H1 (cell line): ENCODE results near the gene DLG4. TPM values are rescaled to one million over a fixed set of nuclear protein-coding genes. Genes with fewer than 3 reads are reported as not detected.

Experiments
- CTCF ChIA-PET: fragments of 300-600 bp; sonication (Branson Sonifier 250); formaldehyde crosslinking; loops from one replicate; lab custom pipeline; 2021; ENCODE audit not compliant: partially characterized antibody; lab: Charles Lee
- POLR2A ChIA-PET: fragments of 300-600 bp; sonication (Branson Sonifier 250); formaldehyde crosslinking; loops from one replicate; lab custom pipeline; 2021; ENCODE audit warnings: inconsistent platforms; ENCODE audit not compliant: partially characterized antibody; lab: Charles Lee
- DNase-seq, 2 experiments: peaks; one replicate each; pipeline versions ENCODE4 v3.0.0 to v3.0.0-alpha.2; 2010 to 2022; ENCODE audit warnings: low spot score in 2 of 2, low read depth in 1 of 2, mixed read lengths in 1 of 2
- FAIRE-seq: peaks from 2 replicates; lab custom pipeline; 2011; peaks lifted over from hg19 to GRCh38; lab: Jason Lieb, UNC
- H2AFZ ChIP-seq: 2 replicates; pipeline ENCODE4 v1.8.1; 2012; ENCODE audit warnings: low read length, inconsistent platforms
- H2AK5ac ChIP-seq: 2 replicates; pipeline ENCODE4 v1.6.1; 2013; ENCODE audit warnings: low read depth, low read length
- H2BK120ac ChIP-seq: replicated peaks from 2 replicates; pipeline ENCODE3; 2013; ENCODE audit warnings: low read depth, low read length, inconsistent platforms
- H2BK12ac ChIP-seq: 2 replicates; pipeline ENCODE4 v1.6.1; 2013; ENCODE audit warnings: low read depth, low read length
- H2BK15ac ChIP-seq: 2 replicates; pipeline ENCODE4 v1.6.1; 2013; ENCODE audit warnings: low read length
- H2BK20ac ChIP-seq: 2 replicates; pipeline ENCODE4 v1.6.1; 2013; ENCODE audit warnings: low read length
- H2BK5ac ChIP-seq: 2 replicates; pipeline ENCODE4 v1.6.1; 2013; ENCODE audit warnings: low read depth, low read length
- H3K14ac ChIP-seq: 2 replicates; pipeline ENCODE4 v1.6.1; 2013; ENCODE audit warnings: inconsistent platforms; ENCODE audit not compliant: insufficient read length
- H3K18ac ChIP-seq: 2 replicates; pipeline ENCODE4 v1.6.1; 2013; ENCODE audit warnings: low read length; ENCODE audit errors: extremely low read depth
- H3K23ac ChIP-seq: 2 replicates; pipeline ENCODE4 v1.6.1; 2013; ENCODE audit warnings: inconsistent platforms; ENCODE audit not compliant: insufficient read length
- H3K23me2 ChIP-seq: 2 replicates; pipeline ENCODE4 v1.6.1; 2013; ENCODE audit warnings: low read depth, low read length
- H3K27ac ChIP-seq: 2 replicates; pipeline ENCODE4 v1.6.1; 2011; ENCODE audit warnings: low read depth, low read length, inconsistent platforms
- H3K27me3 ChIP-seq, 4 experiments: replicated peaks in 1 of 4; 1 replicate in 1 of 4; 2 replicates in 3 of 4; pipeline versions ENCODE4 v1.6.1 to v1.8.1; 2011 to 2013; ENCODE audit warnings: low read length in 3 of 4, mild to moderate bottlenecking in 3 of 4, inconsistent platforms in 2 of 4, mixed read lengths in 2 of 4, moderate library complexity in 1 of 4; ENCODE audit not compliant: control insufficient read depth in 3 of 4, insufficient read depth in 3 of 4; ENCODE audit errors: extremely low read depth in 1 of 4
- H3K36me3 ChIP-seq, 4 experiments: 2 replicates each; pipeline versions ENCODE4 v1.6.1 to v1.8.1; 2011 to 2013; ENCODE audit warnings: mild to moderate bottlenecking in 4 of 4, low read length in 3 of 4, moderate library complexity in 2 of 4, control low read depth in 1 of 4, inconsistent platforms in 1 of 4; ENCODE audit not compliant: insufficient read depth in 4 of 4, control insufficient read depth in 2 of 4
- H3K4ac ChIP-seq: replicated peaks from 2 replicates; pipeline ENCODE3; 2013; ENCODE audit warnings: low read length, low read depth, mixed read lengths, inconsistent platforms; ENCODE audit not compliant: insufficient read length
- H3K4me1 ChIP-seq, 4 experiments: replicated peaks in 1 of 4; 1 replicate in 1 of 4; 2 replicates in 3 of 4; pipeline versions ENCODE4 v1.6.1 to v1.8.1; 2011 to 2013; ENCODE audit warnings: low read length in 3 of 4, inconsistent platforms in 2 of 4, mixed read lengths in 1 of 4; ENCODE audit not compliant: insufficient read depth in 4 of 4, control insufficient read depth in 3 of 4
- H3K4me2 ChIP-seq, 2 experiments: 2 replicates each; pipeline versions ENCODE4 v1.6.1 to v1.8.1; 2011 to 2013; ENCODE audit warnings: low read depth in 2 of 2, low read length in 2 of 2, control low read depth in 1 of 2, inconsistent platforms in 1 of 2, mild to moderate bottlenecking in 1 of 2; ENCODE audit not compliant: insufficient read depth in 1 of 2
- H3K4me3 ChIP-seq, 4 experiments: fragments of 200-600, 300-600 bp in 1 of 4; sonication (generic), shearing (Covaris generic), sonication (Bioruptor Twin) in 1 of 4; 2 replicates each; pipeline versions ENCODE4 v1.5.1 to v1.8.1; 2011 to 2016; ENCODE audit warnings: low read length in 4 of 4, low read depth in 3 of 4, control low read depth in 2 of 4, inconsistent platforms in 2 of 4, mild to moderate bottlenecking in 2 of 4, mixed read lengths in 1 of 4, moderate library complexity in 1 of 4; ENCODE audit not compliant: insufficient read depth in 2 of 4; ENCODE audit errors: extremely low read depth in 1 of 4
- H3K56ac ChIP-seq: replicated peaks from 2 replicates; pipeline ENCODE3; 2013; ENCODE audit warnings: low read depth, mild to moderate bottlenecking, mixed read lengths, low read length, inconsistent platforms; ENCODE audit not compliant: insufficient read length
- H3K79me1 ChIP-seq: 2 replicates; pipeline ENCODE4 v1.6.1; 2013; ENCODE audit warnings: low read depth, low read length, control low read depth
- H3K79me2 ChIP-seq, 2 experiments: 2 replicates each; pipeline versions ENCODE4 v1.6.1 to v1.8.1; 2012 to 2013; ENCODE audit warnings: low read length in 2 of 2, mild to moderate bottlenecking in 2 of 2, inconsistent platforms in 1 of 2; ENCODE audit not compliant: insufficient read depth in 2 of 2, control insufficient read depth in 1 of 2
- H3K9ac ChIP-seq, 4 experiments: replicated peaks in 1 of 4; 1 replicate in 1 of 4; 2 replicates in 3 of 4; pipeline versions ENCODE4 v1.6.1 to v1.8.1; 2011 to 2013; ENCODE audit warnings: low read depth in 3 of 4, low read length in 3 of 4, control low read depth in 2 of 4, mild to moderate bottlenecking in 2 of 4, moderate library complexity in 2 of 4, inconsistent platforms in 1 of 4; ENCODE audit errors: extremely low read depth in 1 of 4
- H3K9me3 ChIP-seq, 2 experiments: 2 replicates each; pipeline versions ENCODE4 v1.6.1 to v1.8.1; 2012 to 2013; ENCODE audit warnings: mild to moderate bottlenecking in 2 of 2, moderate library complexity in 2 of 2, control low read depth in 1 of 2, inconsistent platforms in 1 of 2, low read depth in 1 of 2, low read length in 1 of 2, mixed read lengths in 1 of 2; ENCODE audit not compliant: insufficient read depth in 2 of 2
- H4K20me1 ChIP-seq, 2 experiments: replicated peaks in 1 of 2; 2 replicates each; pipeline versions ENCODE3 to v1.8.1; 2011 to 2013; ENCODE audit warnings: inconsistent platforms in 2 of 2, low read length in 2 of 2, mild to moderate bottlenecking in 1 of 2; ENCODE audit not compliant: insufficient read depth in 2 of 2, control insufficient read depth in 1 of 2
- H4K5ac ChIP-seq: 2 replicates; pipeline ENCODE4 v1.6.1; 2013; ENCODE audit warnings: low read length, low read depth, mixed read lengths, inconsistent platforms; ENCODE audit not compliant: insufficient read length
- H4K8ac ChIP-seq: 2 replicates; pipeline ENCODE4 v1.8.0; 2013; ENCODE audit warnings: mild to moderate bottlenecking, moderate library complexity, low read length, inconsistent platforms; ENCODE audit not compliant: insufficient read depth; ENCODE audit errors: extremely low read depth
- H4K91ac ChIP-seq: replicated peaks from 2 replicates; pipeline ENCODE3; 2013; ENCODE audit warnings: low read length, mixed read lengths, inconsistent platforms; ENCODE audit not compliant: insufficient read length
- GABPA ChIP-seq: IDR thresholded peaks from 2 replicates; pipeline ENCODE4 v1.6.1; 2011; ENCODE audit warnings: mild to moderate bottlenecking, low read length, moderate library complexity, borderline replicate concordance; ENCODE audit not compliant: insufficient read depth
- POLR2A ChIP-seq, 2 experiments: IDR thresholded peaks; 1 replicate in 1 of 2; 2 replicates in 1 of 2; pipeline ENCODE4 v1.6.1; 2011; ENCODE audit warnings: low read depth in 2 of 2, low read length in 2 of 2, mild to moderate bottlenecking in 2 of 2; ENCODE audit errors: control extremely low read depth in 1 of 2
- POLR2AphosphoS5 ChIP-seq: IDR thresholded peaks from 2 replicates; pipeline ENCODE4 v1.6.1; 2011; ENCODE audit warnings: low read depth, low read length
- WGBS, 2 experiments: shearing (Covaris generic) in 1 of 2; methylation state at CpG; one replicate each; pipeline versions ENCODE4 v1.1.6 to v1.1.7; 2013 to 2015; ENCODE audit warnings: low lambda C conversion rate in 2 of 2, mixed read lengths in 2 of 2, inconsistent platforms in 1 of 2, low coverage in 1 of 2, missing lambda C conversion rate in 1 of 2; ENCODE audit not compliant: insufficient replicate concordance in 2 of 2, insufficient coverage in 1 of 2, insufficient read length in 1 of 2; ENCODE audit errors: extremely low coverage in 1 of 2, missing lambda C conversion rate in 1 of 2; 5-methylcytosine and 5-hydroxymethylcytosine counted together
- polyA plus RNA-seq, 7 experiments: library from polyadenylated mRNA; depleted of rRNA in 3 of 7; stranded (reverse) in 5 of 7; unstranded in 2 of 7; fragments of >200 nt in 5 of 7; fragments of 200-250 nt in 2 of 7; gene quantifications; 1 replicate in 5 of 7; 2 replicates in 1 of 7; 4 replicates in 1 of 7; pipeline versions ENCODE4 v1.2.1 to v1.2.3, GENCODE V29; 2011 to 2013; ENCODE audit warnings: missing spikeins in 2 of 7, mixed read lengths in 2 of 7
- total RNA-seq: library from RNA; stranded (reverse); fragmentation: NEBNext Ultra II Directional; extraction: Animal tissue kit (Norgen Biotek cat#: 25700); gene quantifications from 2 replicates; pipeline ENCODE4 v1.2.1, GENCODE V29; 2021

DLG4 gene
- total and polyA plus RNA-seq, 2 of the 8 experiments (the other 6 are each of a cell fraction or from before 2014, with no cell fraction given), result 18.9 to 45.9 TPM

DNA sequence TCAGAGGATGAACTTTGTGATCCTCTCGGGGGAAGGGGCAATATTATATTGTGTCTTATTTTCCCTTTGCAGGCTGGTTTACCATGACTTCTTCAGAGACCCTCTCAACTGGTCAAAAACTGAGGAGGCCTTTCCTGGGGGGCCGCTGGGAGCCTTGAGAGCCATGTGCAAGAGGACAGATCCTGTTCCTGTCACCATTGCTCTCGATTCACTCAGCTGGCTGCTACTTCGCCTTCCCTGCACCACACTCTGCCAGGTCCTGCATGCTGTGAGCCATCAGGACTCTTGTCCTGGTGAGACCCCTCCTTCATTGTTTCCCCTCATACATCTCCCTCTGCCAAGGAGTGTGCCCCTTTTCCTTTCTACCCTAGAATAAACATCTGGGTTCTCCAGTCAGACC is 34.9 kb upstream of the DLG4 start:
- H2BK20ac ChIP-seq, result no peak overlapping the region
- H3K4ac ChIP-seq, result no peak overlapping the region
- TF ChIP-seq POLR2A (IDR thresholded peaks at IDR 0.05; ENCODE audit: control extremely low read depth in 1 of 2, low read depth in 2 of 2, low read length in 2 of 2) (peak in 1 of 2 experiments; percentile 40; a peak in 2 of 3 replicates), GABPA (no peak), POLR2AphosphoS5 (peak; percentile 67; the same call in 1 of the 2 replicates)
- H3K9ac ChIP-seq, result no peak overlapping the region
- no peak overlapping the region for H3K18ac ChIP-seq
- H3K36me3 ChIP-seq, result peaks cover 2 to 32% (median 19%) of the 10 kb centered on the region in 4 experiments
- H2AFZ ChIP-seq, result no peak overlapping the region
- H3K79me2 ChIP-seq, result peaks cover 12 to 36% of the 10 kb centered on the region in 2 experiments
- no peak overlapping the region for H3K23ac ChIP-seq
- peaks cover 7% of the 10 kb centered on the region for H3K23me2 ChIP-seq
- no peaks in the 10 kb centered on the region for H3K27me3 ChIP-seq
- no peak overlapping the region for H3K14ac ChIP-seq
- no peak overlapping the region for H2BK5ac ChIP-seq
- H2BK120ac ChIP-seq, result no peak overlapping the region
- no peak overlapping the region for H3K4me3 ChIP-seq
- H4K5ac ChIP-seq, result no peak overlapping the region
- 93% methylated on average over 4 of the region's 4 CpGs; no CpG with 5 or more reads in 1 of the 2 experiments for WGBS, 2 experiments
- H3K79me1 ChIP-seq, result peaks cover 10% of the 10 kb centered on the region
- FAIRE-seq, result no peak
- H4K8ac ChIP-seq, result no peak overlapping the region
- no peak overlapping the region for H2BK15ac ChIP-seq
- CTCF ChIA-PET, result interaction anchor here (0.6 to 0.8 kb wide), 4 partner anchors 11 to 1948 kb away, joined by 3 read pairs; no protein-coding TSS in a partner anchor
- POLR2A ChIA-PET, result interaction anchor here (1.0 to 13.7 kb wide), 9 partner anchors 10 to 75 kb away, joined by 3 to 161 read pairs (median 7); partner anchors contain the start of genes ACADVL, DLG4, DVL2 and GABARAP
- peaks cover 0 to 9% (median 4%) of the 10 kb centered on the region in 4 experiments; a peak in 6 of 7 replicates for H3K4me1 ChIP-seq
- H3K4me2 ChIP-seq, result no peak overlapping the region
- peaks cover 2 to 12% of the 10 kb centered on the region in 2 experiments for H4K20me1 ChIP-seq
- no peaks in the 10 kb centered on the region for H3K9me3 ChIP-seq
- H3K56ac ChIP-seq, result no peak overlapping the region
- no peak overlapping the region for H2BK12ac ChIP-seq
- H3K27ac ChIP-seq, result no peak overlapping the region
- no peak for DNase-seq
- no peak overlapping the region for H4K91ac ChIP-seq
- H2AK5ac ChIP-seq, result no peak overlapping the region
